ENCODE data around the gene NOTCH2.

Gene NOTCH2

GRCh38 chr1:119968601-119969000 is 100.9 kb downstream of the NOTCH2 start:
- no peak overlapping the region for H3K4me3 ChIP-seq (ENCODE audit: low read depth, low read length)
- no peak for DNase-seq (ENCODE audit: low read depth)
- TF ChIP-seq, protein P1, sequence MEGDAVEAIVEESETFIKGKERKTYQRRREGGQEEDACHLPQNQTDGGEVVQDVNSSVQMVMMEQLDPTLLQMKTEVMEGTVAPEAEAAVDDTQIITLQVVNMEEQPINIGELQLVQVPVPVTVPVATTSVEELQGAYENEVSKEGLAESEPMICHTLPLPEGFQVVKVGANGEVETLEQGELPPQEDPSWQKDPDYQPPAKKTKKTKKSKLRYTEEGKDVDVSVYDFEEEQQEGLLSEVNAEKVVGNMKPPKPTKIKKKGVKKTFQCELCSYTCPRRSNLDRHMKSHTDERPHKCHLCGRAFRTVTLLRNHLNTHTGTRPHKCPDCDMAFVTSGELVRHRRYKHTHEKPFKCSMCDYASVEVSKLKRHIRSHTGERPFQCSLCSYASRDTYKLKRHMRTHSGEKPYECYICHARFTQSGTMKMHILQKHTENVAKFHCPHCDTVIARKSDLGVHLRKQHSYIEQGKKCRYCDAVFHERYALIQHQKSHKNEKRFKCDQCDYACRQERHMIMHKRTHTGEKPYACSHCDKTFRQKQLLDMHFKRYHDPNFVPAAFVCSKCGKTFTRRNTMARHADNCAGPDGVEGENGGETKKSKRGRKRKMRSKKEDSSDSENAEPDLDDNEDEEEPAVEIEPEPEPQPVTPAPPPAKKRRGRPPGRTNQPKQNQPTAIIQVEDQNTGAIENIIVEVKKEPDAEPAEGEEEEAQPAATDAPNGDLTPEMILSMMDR (IDR thresholded peaks at IDR 0.05; ENCODE audit: low read depth, low read length) = no peak
- TF ChIP-seq POLR2A (IDR thresholded peaks at IDR 0.05; ENCODE audit: extremely low read depth, insufficient read length) = no peak
- no peak for TF ChIP-seq MYC (IDR thresholded peaks at IDR 0.05; ENCODE audit: low read depth, low read length)
- TF ChIP-seq, protein P2, sequence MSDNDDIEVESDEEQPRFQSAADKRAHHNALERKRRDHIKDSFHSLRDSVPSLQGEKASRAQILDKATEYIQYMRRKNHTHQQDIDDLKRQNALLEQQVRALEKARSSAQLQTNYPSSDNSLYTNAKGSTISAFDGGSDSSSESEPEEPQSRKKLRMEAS (IDR thresholded peaks at IDR 0.05; ENCODE audit: low read depth, low read length) = no peak

DNA sequence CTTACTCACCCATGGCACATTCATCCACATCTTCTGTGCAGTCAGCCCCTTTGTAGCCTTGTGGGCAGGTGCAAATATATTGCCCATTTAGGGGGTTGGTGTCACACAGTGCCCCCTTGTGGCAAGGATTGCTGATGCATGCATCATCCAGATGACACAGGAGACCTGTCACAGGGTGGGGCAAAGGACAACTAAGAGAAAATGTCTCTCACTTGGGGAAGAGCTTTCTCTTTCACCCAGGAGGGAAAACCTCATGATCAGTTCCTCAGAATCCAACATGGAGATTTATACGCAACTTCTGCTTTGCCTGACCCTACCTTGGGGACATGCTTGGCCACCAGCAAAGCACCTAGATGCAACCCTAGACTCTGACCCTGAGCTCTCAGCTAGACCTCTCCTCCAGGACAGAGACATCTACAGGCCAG is 101.4 kb downstream of the NOTCH2 start:
- TF ChIP-seq, protein P2 (IDR thresholded peaks at IDR 0.05; ENCODE audit: low read depth, low read length) = no peak; the same call in 1 of the 2 replicates
- TF ChIP-seq MYC (IDR thresholded peaks at IDR 0.05; ENCODE audit: low read depth, low read length) = no peak
- TF ChIP-seq, protein P1 (IDR thresholded peaks at IDR 0.05; ENCODE audit: low read depth, low read length) = peak; percentile 82
- TF ChIP-seq POLR2A (IDR thresholded peaks at IDR 0.05; ENCODE audit: extremely low read depth, insufficient read length) = no peak
- H3K4me3 ChIP-seq (ENCODE audit: low read depth, low read length) = no peak overlapping the region
- DNase-seq (ENCODE audit: low read depth) = peak; percentile 69

GRCh38 chr1:119966681-119967080 is 102.8 kb downstream of the NOTCH2 start:
- no peak for DNase-seq (ENCODE audit: low read depth)
- TF ChIP-seq, protein P2 (IDR thresholded peaks at IDR 0.05; ENCODE audit: low read depth, low read length) = no peak
- no peak overlapping the region for H3K4me3 ChIP-seq (ENCODE audit: low read depth, low read length)

- no peak for DNase-seq (ENCODE audit: low read depth)
- H3K4me3 ChIP-seq (ENCODE audit: low read depth, low read length) = no peak overlapping the region
- TF ChIP-seq, protein P1 (IDR thresholded peaks at IDR 0.05; ENCODE audit: low read depth, low read length) = no peak
- no peak for TF ChIP-seq POLR2A (IDR thresholded peaks at IDR 0.05; ENCODE audit: extremely low read depth, insufficient read length)
- TF ChIP-seq, protein P2 (IDR thresholded peaks at IDR 0.05; ENCODE audit: low read depth, low read length) = no peak
- TF ChIP-seq MYC (IDR thresholded peaks at IDR 0.05; ENCODE audit: low read depth, low read length) = no peak
Measured at GRCh38 chr1:119966020-119966419, 103.4 kb downstream of the NOTCH2 start.

GRCh38 chr1:119964673-119965363 is 104.6 kb downstream of the NOTCH2 start:
- no peak for DNase-seq (ENCODE audit: low read depth)
- TF ChIP-seq MYC (IDR thresholded peaks at IDR 0.05; ENCODE audit: low read depth, low read length) (no peak), POLR2A (IDR thresholded peaks at IDR 0.05; ENCODE audit: extremely low read depth, insufficient read length) (no peak)
- TF ChIP-seq, protein P2 (IDR thresholded peaks at IDR 0.05; ENCODE audit: low read depth, low read length) = no peak
- TF ChIP-seq, protein P1 (IDR thresholded peaks at IDR 0.05; ENCODE audit: low read depth, low read length) = no peak
- H3K4me3 ChIP-seq (ENCODE audit: low read depth, low read length) = no peak overlapping the region

DNA sequence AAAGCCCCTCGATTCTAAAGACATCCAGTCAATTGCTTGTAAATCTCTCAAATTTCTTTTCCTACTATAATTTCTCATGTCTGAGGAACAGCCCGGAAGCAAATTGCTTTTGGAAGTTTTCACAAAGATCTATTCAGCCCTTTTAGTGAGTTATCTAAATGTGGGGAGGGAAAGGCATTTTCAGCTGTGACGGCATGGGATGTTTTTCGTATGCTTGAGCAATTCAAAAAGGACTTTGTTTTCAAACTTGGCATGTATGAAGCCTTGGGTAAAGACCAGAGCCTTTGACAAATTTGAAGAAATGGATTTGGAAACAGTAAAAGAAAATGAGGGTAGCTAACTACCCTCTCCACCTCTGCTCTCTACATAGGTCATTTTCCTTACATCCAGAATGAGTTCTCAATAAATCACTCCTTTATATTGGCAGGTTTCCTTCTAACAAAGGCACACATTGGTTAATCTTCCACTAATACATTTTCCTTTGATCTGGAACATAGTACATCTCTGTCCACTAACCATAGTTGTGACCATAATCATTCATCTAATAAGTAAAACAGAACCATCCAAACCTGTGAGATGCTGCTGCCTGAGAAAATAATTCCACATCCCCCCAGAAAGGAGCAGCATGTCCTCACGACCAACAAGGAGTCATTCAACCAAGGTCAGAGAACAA is 107.0 kb downstream of the NOTCH2 start:
- DNase-seq (ENCODE audit: low read depth) = no peak
- TF ChIP-seq MYC (IDR thresholded peaks at IDR 0.05; ENCODE audit: low read depth, low read length) (no peak), POLR2A (IDR thresholded peaks at IDR 0.05; ENCODE audit: extremely low read depth, insufficient read length) (no peak)
- TF ChIP-seq, protein P1 (IDR thresholded peaks at IDR 0.05; ENCODE audit: low read depth, low read length) = no peak
- TF ChIP-seq, protein P2 (IDR thresholded peaks at IDR 0.05; ENCODE audit: low read depth, low read length) = no peak
- no peak overlapping the region for H3K4me3 ChIP-seq (ENCODE audit: low read depth, low read length)
